HG02885 (cell line): ENCODE measurements around the gene EPHB1.

Source experiments
- ATAC-seq: cut with Tn5 transposase; IDR thresholded peaks from one replicate; pipeline ENCODE4 v1.9.1; 2021; ENCODE audit warnings: mild to moderate bottlenecking; ENCODE audit not compliant: unreplicated experiment, poor library complexity

EPHB1 gene

DNA sequence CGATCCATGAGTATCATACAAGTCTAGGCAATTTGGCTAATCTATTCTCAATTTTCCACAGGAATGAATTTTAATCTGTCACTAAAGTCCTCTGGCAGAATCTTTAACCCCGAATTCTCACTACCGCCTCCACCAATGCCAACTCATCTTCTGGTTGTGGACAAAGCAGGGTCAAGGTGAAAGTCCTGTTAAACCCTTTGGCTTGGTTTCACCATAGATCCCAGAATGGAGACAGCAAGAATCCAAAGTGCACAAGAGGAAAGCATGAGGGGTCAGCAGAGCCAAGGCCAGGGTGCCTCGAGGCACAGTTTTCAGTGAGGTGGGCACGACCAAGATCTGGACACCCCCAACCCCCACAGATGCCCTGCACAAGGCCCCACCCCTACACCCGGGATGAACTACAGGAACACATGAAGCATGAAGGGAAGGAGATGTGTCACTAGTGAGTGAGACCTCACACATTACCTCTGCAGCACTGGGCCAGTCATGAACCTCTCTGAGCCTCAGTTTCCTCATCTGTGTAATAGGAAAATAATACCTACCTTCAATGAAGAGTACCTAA is 466.2 kb downstream of the EPHB1 start:
- ATAC-seq, result no peak

DNA sequence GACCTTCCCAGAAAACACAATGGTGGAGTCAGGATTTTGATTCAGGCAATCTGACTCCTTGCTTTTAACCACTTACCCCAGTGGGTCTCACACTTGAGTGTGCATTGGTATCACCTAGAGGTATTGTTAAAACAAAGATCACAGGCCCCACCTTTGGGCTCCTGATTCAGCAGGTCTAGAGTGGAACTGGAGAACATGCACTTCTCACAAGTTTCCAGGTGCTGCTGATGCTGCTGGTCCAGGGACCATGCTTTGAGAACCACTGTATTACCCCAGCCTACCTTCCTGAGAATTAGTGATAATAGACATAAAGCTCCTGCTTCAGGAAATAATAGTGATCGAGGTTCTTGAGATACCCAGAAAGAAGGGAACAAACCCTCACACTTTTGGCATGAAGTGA is 466.9 kb downstream of the EPHB1 start:
- ATAC-seq, result no peak

DNA sequence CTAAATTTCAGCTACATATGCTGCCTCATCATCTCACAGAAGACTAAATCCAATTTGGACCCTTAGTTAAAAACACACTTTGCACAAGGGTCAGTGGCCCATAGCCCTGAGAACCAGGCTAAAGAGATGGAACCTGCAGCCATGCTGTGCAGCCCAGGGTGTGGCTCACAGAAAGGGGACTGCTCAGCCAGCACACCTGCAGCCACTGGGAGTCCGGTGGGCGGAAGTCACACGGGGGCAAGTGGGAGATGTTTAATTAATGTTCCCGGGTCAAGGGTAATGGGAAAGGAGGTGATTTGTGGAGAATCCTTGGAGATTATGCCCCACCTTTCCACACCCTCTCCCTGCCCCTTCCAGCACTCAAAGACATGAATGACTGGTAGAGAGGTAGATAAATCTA is 467.4 kb downstream of the EPHB1 start:
- no peak for ATAC-seq

DNA sequence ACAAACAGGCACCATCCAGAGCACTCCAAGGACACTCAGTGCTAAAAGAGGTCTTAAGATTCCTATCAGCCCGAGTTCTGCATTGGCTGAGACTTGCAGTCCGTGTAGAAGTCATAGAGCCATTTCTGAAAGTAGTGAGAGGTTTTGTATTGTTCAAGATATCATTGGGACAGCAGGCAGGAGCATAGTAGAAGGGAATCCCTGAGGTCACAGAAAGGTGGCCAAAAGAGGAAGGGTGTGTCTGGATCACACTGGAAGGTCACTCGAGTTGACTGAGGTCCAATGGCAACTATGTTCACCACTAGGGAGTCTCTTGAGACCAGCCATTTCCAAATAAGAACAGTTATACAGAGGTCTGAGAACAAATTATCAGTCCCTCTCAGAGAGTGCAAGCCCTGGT is 468.3 kb downstream of the EPHB1 start:
- no peak for ATAC-seq

DNA sequence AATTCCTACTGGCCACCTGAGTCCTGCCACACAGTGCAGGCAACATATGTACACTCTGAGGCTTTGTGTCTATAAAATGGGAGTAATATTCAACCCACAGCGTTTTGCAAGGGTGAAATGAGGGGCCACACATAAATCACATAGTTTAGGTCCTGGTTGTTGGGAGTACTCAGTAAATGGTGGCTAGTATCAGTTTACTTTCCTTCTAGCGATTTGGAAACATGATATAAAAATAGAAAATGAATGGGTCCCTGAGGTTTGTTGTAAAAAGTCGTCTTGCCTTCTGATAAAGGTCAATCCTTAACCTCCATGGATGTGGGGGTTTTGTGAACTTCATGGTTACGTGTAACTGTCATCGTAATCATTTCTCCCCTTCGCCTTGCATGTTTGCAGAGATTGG is 472.4 kb downstream of the EPHB1 start:
- ATAC-seq, result no peak

DNA sequence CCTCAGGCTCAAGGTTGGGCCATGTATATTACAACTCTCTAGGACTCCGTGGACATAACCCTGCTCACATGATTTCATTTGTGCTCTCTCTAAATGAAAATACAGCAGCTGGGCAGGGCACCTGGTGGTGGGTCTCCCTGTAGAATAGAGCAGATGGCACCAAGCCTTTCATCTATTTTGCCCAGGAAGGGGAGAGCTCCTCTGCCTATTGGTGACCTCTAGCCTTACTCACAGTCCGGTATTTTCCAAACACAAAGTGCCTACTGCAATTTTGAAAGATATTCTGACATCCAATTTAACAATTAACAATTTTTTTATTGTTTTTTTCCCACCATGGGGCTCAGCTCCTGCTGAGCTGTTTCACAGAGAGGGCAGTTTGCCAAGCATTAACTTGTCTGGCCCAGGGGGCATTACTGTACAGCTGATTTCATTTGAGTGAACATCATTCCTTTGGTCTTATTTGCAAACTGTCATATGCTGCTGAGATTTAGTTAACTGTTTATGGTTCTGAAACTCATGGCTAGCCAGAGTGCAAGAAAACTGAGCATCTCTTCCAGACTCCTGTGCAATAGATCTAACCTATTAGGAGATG is 474.0 kb downstream of the EPHB1 start:
- no peak for ATAC-seq

DNA sequence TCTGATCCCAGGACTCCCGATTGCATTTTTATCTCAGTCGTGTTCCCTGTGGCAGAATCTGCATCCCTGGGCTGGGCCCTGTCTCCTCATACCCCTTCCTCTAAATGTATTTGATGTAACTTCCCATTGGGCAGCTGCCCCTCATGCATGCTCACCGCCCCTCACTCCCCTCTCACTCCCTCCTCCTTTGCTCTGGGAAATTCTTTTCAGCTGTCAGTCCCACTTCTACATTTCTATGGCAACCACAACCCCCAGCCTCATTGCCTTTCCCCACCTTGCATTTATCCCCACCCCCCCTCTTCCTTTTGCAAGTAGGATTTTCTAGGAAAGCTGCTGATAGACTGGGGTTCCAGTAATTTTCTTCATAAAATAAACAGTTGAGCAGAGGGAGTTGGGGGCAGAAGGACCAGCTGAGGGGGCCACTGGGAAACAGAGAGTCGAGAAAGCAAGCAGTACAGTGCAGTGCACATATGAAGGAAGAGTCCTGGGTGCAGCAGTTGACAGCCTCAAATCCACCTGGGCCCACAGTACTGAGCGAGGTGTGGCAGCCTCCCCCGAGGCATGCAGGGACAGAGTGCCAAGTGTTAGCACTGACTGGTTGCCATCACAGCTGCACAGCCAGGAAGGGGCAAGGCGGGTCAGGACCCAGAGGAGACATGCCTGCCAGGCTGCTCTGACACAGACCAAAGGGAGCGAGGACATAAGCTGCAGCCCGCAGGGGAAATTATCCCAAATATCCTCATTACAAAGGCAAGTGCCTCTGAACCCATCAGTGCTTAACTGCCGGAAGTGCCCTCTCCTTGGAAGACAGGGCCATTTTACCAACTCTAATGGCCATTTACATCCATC is 476.3 kb downstream of the EPHB1 start:
- no peak for ATAC-seq

DNA sequence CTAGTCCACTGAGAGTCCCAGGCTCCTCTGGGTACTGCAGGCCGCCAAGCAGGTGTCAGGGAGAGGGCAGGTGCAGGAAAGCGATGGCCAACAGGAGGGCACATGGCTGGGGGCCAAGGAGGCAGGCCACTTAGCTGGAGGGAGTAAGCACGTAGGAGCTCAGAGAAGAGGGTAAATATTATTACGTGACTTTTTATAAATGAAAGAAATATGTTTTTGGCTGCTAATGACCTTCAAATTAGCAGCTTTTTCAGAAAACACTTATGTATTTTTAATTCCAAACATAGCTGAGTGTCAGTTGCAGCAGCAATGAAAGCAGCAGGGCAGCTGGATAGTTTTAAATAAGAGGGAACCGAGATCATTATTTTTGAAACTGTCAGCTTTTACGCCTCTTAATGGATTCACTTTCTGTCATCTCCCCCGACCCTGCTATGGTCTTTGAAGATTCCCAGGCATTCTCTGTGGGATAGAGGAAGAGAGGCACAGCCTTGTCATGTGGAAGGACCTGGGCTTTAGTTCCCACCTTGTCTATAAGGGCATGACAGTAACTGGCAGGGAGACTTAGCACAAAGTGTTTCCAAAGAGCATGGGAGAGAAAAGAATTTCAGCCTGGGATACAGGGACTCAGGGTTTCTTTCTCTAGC is 477.1 kb downstream of the EPHB1 start:
- no peak for ATAC-seq

DNA sequence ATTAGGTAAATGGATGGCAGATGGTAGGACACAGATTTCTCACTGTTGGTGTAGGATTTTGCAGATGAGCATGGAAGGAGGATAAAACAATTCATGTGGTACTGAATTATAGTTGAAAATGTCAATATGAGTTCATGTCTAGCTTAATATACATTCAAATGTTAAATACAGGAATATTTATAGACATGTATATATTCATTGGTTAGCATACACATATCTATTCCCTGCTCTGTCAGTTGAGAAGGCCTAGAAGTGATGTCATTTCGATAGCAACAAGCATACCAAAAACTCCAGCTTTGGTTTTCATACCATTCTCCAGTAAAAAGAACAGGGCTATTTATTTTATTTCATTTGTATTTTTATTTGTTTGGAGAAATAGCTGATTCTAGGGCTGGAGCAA is 497.1 kb downstream of the EPHB1 start:
- ATAC-seq, result no peak

DNA sequence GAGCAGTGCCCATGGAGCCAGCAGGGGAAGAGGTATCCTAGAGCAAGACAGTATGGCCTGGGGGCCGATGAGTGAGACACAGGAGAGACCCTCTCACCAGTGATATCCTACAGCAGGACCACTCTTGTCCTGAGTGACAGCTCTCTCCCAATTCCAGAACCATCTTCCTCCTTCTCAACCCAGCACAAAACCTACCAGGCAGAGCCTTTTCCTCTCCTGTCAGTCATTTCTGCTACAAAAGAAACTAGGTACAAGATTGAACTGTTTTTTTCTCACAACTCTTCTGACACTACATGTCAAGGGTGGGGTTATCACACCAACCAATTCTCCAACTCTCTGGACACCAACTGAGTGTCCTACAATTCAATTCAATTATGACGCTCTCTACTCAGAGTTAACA is 506.6 kb downstream of the EPHB1 start:
- no peak for ATAC-seq

DNA sequence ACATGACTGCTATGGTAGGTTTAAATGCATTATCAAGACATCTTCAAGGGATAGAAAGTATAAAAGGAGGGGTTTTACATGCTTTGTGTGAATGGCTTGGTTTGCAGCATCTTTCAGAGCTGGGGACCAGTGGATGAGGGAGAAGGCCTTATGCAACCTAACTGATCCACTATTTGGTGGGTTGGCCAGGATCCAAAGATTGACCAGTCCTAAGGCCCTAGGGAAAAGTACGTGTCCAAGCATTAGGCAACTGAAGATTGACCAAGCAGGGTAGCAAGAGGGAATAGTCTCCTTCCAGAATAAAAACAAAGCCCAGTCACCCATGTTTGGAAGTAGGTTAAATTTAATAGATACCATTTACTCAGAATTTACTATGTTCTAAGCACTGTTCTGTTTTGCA is 509.3 kb downstream of the EPHB1 start:
- ATAC-seq, result no peak
